PFSK-1 (cell line): ENCODE data around the gene CCDC50.

Source experiments
- POLR2AphosphoS5 ChIP-seq: IDR thresholded peaks from 2 replicates; pipeline ENCODE4 v1.6.1; 2012; ENCODE audit warnings: low read depth, mild to moderate bottlenecking, control low read depth, low read length, moderate library complexity
- TAF1 ChIP-seq: IDR thresholded peaks from 2 replicates; pipeline ENCODE4 v1.6.1; 2012; ENCODE audit warnings: low read length, control low read depth, borderline replicate concordance; ENCODE audit not compliant: insufficient read depth
- TF ChIP-seq, protein P1 (sequence below), 2 experiments: IDR thresholded peaks; 2 replicates each; pipeline versions ENCODE4 v1.6.1 to v1.8.0; 2011 to 2012; ENCODE audit warnings: low read depth in 2 of 2, low read length in 2 of 2, control low read depth in 1 of 2, inconsistent platforms in 1 of 2, mild to moderate bottlenecking in 1 of 2, moderate library complexity in 1 of 2; ENCODE audit not compliant: insufficient read depth in 1 of 2

DNA sequence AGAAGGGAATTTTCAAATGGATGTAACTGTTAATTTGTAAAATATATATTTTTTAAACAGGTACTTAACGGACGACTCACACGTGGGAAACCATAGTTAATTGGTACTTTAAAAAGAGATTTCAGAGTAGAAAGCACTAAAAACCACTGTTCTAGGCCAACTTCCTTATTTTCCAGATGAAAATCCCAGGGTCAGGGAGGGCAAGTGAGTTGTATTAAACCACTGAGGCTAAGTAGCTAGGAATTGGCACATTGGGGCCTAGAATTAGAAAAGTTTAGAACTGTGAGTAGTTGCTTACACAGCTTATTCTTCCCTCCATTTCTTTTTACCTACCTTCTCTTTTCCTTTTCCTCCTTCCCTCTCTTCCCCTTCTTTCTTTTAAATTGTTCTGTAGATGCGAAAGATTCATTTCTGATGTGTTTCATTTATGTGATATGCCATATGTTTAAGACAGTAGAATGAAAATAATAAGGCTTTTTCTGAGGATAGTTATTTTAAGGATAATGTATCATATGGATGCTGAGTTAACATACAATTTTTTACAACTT lies 5.2 kb downstream of the CCDC50 start:
- TF ChIP-seq, protein P1, sequence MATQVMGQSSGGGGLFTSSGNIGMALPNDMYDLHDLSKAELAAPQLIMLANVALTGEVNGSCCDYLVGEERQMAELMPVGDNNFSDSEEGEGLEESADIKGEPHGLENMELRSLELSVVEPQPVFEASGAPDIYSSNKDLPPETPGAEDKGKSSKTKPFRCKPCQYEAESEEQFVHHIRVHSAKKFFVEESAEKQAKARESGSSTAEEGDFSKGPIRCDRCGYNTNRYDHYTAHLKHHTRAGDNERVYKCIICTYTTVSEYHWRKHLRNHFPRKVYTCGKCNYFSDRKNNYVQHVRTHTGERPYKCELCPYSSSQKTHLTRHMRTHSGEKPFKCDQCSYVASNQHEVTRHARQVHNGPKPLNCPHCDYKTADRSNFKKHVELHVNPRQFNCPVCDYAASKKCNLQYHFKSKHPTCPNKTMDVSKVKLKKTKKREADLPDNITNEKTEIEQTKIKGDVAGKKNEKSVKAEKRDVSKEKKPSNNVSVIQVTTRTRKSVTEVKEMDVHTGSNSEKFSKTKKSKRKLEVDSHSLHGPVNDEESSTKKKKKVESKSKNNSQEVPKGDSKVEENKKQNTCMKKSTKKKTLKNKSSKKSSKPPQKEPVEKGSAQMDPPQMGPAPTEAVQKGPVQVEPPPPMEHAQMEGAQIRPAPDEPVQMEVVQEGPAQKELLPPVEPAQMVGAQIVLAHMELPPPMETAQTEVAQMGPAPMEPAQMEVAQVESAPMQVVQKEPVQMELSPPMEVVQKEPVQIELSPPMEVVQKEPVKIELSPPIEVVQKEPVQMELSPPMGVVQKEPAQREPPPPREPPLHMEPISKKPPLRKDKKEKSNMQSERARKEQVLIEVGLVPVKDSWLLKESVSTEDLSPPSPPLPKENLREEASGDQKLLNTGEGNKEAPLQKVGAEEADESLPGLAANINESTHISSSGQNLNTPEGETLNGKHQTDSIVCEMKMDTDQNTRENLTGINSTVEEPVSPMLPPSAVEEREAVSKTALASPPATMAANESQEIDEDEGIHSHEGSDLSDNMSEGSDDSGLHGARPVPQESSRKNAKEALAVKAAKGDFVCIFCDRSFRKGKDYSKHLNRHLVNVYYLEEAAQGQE (IDR thresholded peaks at IDR 0.05; ENCODE audit: insufficient read depth in 1 of 2, low read depth in 2 of 2, low read length in 2 of 2), result no peak
- TF ChIP-seq POLR2AphosphoS5 (no peak), TAF1 (no peak)
